ENCODE data around the gene NPHS1. TPM values are rescaled to one million over a fixed set of nuclear protein-coding genes. Genes with fewer than 3 reads are reported as not detected.

The NPHS1 gene
- total RNA-seq, 4 donors from 2014 or later = 0.48 to 1.5 TPM; not detected in 2

GRCh38 chr19:35859414-35859813 lies 7.1 kb upstream of the NPHS1 start:
- ATAC-seq (ENCODE audit: low FRiP score) (no peak), DNase-seq (ENCODE audit: low spot score) (no peak)
- no peak for TF ChIP-seq CTCF (IDR thresholded peaks at IDR 0.05)

GRCh38 chr19:35858311-35858710 lies 6.0 kb upstream of the NPHS1 start:
- TF ChIP-seq CTCF (IDR thresholded peaks at IDR 0.05) = no peak
- ATAC-seq (ENCODE audit: low FRiP score) = no peak
- DNase-seq (ENCODE audit: low spot score) = no peak

GRCh38 chr19:35856546-35857149 lies 4.3 kb upstream of the NPHS1 start, which contains the start of gene KIRREL2:
Gene KIRREL2, plus strand, starts transcription at chr19:35856911. Its CDS starts 209 bp downstream, at chr19:35857120.
- no peak for DNase-seq (ENCODE audit: low spot score)
- TF ChIP-seq CTCF (IDR thresholded peaks at IDR 0.05) = no peak
- ATAC-seq (ENCODE audit: low FRiP score) = peak; percentile 37

- DNase-seq (ENCODE audit: low spot score) (no peak), ATAC-seq (ENCODE audit: low FRiP score) (peak; percentile 13)
- TF ChIP-seq CTCF (IDR thresholded peaks at IDR 0.05) = no peak
These were observed 893 bp upstream of the NPHS1 start for GRCh38 chr19:35853038-35853756.

GRCh38 chr19:35851213-35852028 lies 883 bp downstream of the NPHS1 start:
- DNase-seq (ENCODE audit: low spot score) = no peak
- ATAC-seq (ENCODE audit: low FRiP score) = no peak
- no peak for TF ChIP-seq CTCF (IDR thresholded peaks at IDR 0.05)

- no peak for TF ChIP-seq CTCF (IDR thresholded peaks at IDR 0.05)
- DNase-seq (ENCODE audit: low spot score) (no peak), ATAC-seq (ENCODE audit: low FRiP score) (no peak)
These were observed 3.3 kb downstream of the NPHS1 start for GRCh38 chr19:35848919-35849505.
